ENCODE data around the gene FBN1. TPM values are rescaled to one million over a fixed set of nuclear protein-coding genes. Genes with fewer than 3 reads are reported as not detected.

The FBN1 gene
- total RNA-seq, 1 experiment from 2014 or later = 9.9 TPM

DNA sequence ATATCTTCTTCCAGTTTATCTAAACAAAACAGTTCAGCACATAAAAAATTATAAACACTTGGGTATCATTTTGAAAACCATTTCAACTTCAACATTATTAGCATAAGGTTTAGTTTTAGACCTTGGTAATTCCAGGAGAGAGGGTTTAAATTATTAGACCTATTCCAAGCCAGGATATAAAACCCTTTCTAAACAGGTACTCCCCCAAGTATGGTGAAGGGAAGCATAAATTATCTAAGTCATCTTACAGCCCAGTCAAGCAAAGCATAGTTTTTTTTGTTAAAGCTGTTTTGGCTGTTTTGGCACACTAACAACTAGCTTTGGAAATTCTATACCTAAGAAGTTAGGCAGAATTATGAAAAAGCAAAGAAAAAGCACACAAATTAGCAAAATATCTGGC, 87.3 kb downstream of the FBN1 start:
- no peak for DNase-seq (ENCODE audit: extremely low read depth, low read depth)

DNA sequence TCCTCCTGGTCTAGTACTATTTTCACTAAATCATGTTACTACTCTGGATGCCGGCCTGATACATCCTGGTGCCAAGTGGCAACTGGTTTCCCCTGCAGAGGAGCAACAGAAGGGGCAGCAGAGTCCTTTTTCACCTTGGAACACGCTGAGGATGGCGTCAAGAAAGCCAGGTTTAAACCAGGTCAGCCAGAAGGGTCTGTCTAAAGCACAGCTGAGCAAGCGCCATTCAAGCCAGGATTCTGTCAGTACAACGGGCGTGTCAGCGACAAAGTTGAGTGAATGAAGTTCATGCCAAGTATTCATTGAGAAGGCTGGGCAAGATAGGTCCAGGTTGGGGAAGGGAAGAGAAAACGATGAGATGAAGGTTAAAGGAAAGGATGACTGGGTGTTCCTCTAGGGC, 88.2 kb downstream of the FBN1 start:
- DNase-seq (ENCODE audit: extremely low read depth, low read depth) = no peak

DNA sequence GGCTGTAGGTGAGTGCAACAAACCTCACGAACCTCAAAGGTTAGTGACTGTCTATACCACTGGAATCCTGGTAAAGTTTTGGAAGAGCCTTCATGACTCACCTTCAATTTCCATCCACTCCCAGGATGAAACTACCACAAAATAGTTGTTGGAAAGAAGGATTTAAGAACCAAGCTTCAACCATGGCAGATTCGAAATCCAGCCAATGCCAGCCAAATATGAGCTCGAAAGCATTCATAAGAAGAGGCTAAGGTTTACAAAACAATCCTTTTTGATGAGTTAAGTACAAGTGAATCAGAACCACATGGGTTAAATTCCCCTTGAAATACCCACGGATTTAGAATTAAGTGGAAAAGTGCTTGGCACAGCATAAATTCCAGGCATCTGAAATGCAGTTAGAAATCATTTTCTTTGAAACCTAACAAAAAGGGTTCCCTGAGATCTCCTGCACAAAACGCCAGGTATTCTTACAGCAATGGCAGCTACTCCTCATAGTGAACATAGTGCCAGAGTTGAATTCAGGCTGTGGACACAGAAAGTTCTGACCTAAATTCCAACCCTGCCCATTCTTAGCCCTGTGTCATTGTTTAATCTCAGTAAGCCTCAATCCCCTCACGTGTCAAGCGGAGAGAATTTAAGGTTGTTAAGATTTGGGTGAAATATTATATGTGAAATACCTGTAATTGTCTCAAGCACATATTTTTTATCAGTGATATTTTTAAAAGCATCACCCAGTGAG, 89.2 kb downstream of the FBN1 start:
- no peak for DNase-seq (ENCODE audit: extremely low read depth, low read depth)

DNA sequence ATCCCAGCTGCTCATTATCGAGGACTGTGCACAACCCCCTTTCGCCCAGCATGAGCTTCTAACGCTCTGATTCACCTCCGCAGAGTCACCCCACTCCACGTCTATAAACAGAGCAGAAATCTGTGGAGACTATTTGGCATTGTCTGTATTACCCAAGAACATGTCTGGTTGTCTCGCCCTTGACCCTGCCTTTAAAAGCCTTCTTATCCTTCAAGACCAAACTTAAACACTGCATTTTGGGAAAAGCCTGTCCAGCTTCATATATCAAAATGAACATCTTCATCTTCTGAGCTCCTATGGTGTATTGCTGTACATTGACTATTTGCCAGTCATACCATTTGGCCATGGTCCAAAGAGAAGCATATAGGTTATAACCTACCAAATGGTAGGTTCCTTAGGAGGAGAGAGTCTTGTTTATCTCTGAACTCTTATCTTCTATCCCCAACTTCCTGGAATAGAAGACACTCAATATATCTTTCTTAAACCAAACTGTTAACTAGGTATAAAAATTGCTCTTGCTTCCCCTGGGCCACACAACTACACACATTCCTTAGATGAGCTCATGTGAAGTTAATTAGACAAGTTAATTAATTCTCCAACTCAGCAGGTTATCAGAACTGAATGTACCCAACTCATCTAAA, 90.1 kb downstream of the FBN1 start:
- no peak for DNase-seq (ENCODE audit: extremely low read depth, low read depth)

DNA sequence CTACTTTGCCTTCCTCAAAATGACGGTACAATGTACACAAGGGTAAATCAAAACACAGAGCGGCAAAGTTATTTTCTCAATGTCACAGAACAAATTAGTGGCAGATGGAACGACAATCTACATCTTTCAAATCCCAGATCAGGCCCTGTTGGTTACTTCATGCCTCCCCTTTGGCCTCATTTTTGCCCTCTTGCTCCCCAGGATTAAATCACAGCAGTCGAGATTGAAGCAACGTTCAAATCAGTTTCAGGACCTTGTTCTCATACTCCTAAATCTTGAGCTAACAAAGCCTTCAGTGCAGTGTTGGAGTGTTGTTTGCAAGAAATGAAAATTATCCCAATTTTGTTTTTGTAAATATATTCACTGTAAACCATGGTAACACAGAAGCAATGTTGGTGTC, 91.4 kb downstream of the FBN1 start:
- no peak for DNase-seq (ENCODE audit: extremely low read depth, low read depth)

DNA sequence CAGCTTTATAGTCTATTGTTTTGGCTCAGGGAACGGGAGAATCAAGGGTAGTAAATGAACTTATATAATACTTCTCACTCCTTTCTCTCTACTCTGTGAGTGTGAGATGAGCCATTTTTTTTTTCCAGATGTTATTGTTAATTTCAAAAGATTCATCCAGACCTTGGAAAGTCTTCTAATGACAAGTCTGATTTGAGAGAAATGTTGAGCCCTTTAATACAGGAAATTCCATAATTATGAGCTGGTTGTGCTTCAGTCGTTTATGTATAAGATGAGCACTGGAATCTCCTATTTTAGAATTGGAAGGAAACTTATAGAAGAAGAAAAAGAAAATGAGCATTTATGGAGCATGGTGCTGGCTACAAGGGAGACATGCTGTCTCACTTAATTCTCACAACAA, 92.0 kb downstream of the FBN1 start:
- no peak for DNase-seq (ENCODE audit: extremely low read depth, low read depth)

DNA sequence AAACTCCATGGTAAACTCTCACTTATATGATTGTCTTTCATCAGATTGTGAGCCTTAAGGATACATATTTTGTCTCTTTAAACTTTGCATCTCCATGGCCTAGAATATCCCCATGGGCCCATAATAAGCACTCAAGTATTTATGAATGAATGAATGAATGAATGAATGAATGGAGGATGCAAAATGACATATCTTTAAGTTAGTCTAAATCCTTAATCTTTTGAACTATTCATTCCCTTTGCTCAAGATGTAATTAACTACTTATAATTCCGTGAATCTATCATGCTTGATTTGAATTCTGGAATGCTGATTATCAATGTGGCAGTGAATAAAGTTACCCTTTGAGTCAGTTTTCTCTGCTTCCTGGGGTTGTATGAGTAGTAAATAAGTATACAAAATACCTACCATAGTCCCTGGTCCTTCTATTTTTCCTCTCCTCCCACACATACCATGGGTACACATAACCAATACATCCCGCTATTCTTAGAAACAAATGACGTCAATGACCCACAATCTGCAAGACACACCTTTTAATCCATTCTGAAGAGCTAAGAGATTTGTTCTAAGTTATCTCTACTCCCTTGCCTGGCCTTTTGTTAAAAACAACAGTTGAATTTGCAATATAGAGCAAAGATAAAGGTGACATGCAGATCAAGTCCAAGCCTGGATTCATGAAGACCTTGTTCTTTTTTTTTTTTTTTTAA, 94.5 kb downstream of the FBN1 start:
- DNase-seq (ENCODE audit: extremely low read depth, low read depth) = no peak

DNA sequence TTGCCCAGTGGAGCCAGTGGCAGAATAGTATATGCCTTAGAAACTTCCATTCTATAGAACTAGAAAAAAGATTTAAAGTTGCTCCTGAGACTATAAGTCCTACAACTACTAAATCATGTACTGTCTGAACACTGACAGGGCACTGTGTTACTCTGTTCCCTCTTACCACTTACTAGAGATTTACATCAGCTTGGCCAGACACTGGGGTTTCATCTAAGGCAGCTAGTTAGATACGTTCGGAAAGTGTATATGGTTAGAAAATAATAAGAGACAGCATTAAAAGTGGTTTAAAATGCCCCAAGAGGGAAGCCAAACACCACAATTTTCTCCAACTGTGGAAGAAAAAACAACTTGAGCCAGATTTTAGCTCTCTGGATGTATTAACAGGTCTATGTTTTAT, 97.1 kb downstream of the FBN1 start:
- no peak for DNase-seq (ENCODE audit: extremely low read depth, low read depth)

DNA sequence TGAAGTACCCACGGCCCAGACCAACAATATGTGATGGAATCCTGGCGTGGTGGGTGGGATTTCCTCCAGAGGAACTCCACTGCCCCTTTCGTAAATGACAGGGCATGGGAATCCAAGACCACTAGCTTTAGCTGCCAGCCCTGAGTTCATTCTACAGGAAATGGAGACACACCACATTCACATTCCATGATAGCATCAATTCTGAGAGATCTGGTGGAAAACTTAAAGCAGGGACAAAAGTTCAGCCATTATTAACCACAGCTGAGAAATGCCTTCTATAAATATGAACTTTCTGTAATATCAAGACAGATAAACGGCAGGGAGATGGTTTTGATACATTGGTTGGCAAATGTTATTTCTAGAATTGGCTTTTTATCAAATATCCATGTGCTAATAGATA, 98.2 kb downstream of the FBN1 start:
- DNase-seq (ENCODE audit: extremely low read depth, low read depth) = no peak

DNA sequence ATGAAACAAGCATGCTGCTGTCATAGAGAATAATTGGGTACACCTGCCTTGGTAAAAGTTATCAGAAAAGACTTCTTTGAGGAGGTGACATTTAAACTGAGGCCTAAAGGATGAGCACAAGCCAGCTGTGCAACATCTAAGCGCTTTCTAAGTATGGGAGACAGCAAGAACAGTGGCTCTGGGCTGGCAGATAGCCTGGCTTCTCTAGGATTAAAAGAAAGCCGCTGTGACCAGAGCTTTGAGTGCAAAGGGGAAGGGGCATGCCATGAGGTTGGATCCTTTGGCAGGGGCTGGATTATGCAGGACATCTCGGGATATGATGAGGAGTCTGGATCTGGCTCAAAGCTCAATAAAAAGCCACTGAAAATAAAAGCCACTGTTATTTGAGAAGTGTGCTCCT, 99.2 kb downstream of the FBN1 start:
- DNase-seq (ENCODE audit: extremely low read depth, low read depth) = no peak

DNA sequence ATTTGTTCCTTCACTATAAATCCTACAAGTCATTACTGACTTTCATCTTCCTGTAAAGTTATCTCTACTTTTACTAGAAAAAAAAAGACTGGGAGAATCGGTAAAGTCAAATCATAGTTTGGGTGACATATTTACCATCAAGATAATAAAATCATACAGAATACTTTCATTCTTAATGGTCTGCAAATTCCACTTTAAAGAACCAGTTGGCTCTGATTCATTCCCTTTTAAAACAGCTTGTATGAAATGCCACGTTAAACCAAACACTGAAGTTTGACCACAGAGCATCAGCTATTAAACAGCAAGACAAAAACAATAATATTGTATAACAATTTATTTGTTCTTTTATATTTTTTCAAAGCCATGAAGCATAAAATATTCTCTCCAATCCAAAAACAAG, 100.7 kb downstream of the FBN1 start:
- DNase-seq (ENCODE audit: extremely low read depth, low read depth) = no peak

DNA sequence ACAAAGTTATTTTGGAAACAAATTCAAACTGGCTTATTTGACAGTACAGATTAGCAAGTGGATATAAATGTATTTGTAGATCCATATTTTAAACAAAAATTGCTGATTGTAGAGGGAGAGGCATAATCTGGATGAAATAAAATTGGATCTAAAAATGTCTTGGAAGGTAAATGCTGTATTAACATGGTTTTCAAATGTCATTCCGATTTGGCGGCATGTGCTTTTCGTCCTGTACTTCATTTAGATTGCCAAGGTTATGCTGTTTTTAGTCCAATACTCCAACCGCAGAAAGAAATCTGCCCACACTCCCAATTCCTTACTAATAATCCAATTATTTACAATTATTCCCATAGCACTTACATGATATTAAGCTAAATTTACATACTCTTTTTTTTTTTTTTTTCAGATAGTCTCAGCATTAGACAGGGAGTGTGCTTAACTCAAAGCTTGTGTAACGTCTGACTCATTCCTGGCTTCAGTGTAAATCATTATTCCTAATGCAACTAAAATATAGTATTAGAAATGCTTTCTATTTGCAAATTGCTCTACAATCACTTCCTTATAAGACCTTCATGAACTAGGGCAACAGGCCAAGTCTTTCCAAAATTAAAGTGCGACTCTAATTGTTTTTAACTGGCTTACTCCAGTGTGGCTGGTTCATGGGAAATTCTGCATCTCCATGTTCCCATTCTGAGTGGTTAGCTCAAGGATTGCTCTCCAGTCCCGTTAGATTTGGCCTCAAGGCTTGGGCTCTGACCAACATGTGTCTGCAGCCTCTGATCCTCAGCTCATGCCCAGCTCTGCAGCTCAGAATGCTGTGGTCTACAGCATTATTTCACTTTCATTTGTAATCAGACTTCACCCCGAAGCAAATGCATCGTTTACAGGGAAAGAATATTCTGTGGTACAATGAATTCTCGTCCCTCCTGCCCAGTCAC, 103.9 kb downstream of the FBN1 start:
- DNase-seq (ENCODE audit: extremely low read depth, low read depth) = no peak

DNA sequence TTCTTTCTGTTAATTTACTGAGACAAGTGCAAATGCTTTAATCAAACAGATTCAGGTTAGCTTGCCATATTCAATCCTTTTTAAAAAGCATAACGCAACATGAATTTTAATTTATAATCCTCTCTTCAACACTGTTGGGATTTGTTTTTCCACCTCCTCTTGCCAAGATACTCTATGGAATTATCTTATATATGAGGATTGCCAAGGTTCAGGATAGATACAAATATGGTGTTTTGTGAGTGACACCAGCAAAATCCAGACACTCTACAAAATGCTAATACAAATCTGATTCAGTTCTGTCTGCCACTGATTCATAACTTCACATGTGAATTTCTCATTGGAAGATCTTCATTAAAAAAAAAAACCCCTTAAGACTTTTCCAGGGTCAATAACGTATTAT, 104.8 kb downstream of the FBN1 start:
- no peak for DNase-seq (ENCODE audit: extremely low read depth, low read depth)

DNA sequence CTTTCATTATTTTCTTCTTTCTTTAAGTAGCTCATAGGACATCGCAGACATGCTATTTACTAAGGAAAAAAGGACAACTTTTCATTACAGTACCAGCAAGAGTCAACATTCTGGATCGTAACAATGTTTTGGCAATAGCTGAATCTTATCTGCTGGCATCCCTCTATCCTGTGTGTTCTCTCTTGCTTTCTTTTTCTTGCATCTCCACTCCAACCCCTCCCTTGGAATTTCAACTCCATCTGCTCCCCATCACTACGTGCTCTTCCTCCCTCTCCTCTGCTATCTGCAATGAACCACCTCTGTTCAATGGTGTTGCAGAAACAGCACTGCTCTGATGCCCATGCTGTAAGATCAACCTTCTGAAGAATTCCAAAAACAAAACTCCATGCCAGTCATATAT, 106.6 kb downstream of the FBN1 start:
- DNase-seq (ENCODE audit: extremely low read depth, low read depth) = no peak

DNA sequence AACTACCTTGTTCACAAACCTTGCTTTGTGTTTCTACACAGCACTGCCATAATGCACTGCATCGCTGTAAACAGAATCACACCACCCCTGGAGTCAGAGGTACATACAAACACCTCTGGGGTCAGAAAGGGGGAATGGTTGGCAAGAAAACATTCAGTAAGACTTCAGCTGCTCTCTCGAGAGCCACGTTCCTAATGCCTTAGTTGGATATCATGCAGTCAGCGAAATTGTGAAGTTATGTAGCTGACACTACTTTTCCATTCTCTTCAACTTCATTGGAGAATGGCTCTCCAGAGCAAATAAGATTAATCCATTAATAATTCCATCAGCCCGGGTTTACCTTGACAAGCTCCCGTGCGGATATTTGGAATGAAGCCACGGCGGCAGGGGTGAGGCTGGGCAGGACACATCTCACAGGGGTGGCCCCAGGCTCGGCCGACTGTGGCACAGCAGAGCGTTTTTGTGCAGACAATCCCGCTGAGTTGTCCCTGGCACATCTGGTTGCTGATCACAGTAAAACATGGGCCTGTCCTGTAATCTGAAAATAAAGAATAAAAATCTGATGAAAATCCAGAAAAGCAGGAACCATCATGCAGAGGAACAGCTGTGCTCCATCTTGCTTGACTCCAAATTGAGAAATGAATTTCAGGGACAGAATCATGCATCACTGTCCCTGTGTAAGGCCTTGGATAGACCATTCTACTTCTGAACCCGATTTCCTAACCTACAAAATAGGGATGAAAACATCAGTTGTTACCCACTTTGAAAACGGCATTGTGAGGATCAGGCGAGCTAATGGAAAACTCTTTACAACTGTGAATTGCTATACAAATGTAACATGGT, 108.0 kb downstream of the FBN1 start:
- DNase-seq (ENCODE audit: extremely low read depth, low read depth) = no peak

DNA sequence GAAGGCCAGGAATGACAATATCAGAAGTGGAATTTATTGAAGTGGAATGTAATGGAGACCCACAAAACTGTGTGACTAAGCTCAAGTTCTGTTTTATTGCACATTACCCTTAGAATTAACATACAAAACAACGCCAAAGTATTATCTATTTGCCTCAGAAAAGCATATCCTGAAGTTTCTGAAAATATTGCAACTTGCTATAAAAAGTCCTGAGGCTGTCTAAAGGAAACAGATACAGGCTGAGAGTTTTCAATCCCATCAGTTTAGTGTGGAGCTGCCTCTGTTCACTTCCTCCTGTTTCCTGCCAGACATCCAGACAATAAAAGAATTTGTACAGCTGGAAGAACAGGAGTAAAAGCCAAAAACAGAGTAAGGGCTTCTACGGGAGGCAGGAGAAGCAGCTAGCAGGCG, 108.8 kb downstream of the FBN1 start:
- DNase-seq (ENCODE audit: extremely low read depth, low read depth) = no peak

DNA sequence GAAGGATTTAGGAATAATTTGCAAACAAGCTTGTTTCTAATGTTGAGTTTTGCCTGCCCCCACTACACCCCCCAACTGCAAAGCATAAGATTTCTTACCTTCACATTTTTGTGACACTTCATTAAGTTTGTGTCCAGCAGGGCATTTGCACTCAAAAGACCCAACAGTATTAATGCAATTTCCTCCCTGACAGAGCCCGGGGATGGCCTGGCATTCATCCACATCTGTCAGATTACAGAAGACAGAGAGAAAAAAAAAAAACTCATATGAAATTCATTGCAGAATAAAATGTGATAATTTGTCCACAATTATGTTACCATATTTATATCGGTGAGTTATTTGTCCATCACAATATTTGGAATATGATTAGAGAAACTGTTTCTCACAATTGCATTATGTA, 111.5 kb downstream of the FBN1 start:
- no peak for DNase-seq (ENCODE audit: extremely low read depth, low read depth)

DNA sequence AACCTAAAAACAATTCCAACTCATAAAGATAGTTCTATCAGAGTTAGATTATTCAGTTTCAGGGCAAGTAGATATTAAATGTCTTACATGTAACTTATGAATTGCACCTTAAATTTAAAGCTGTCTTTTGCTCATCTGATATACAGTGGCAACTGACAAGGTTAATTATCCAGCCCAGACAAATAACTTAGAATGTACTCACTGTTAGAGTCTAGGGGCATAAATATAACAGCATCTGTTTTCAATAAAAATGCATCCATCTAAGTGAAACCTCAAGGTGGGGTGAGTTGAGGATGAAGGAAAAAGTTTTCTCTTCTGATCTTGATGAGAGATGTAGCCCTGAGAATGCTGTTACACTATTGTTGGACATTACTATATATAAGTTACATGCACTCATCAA, 112.6 kb downstream of the FBN1 start:
- no peak for DNase-seq (ENCODE audit: extremely low read depth, low read depth)

DNA sequence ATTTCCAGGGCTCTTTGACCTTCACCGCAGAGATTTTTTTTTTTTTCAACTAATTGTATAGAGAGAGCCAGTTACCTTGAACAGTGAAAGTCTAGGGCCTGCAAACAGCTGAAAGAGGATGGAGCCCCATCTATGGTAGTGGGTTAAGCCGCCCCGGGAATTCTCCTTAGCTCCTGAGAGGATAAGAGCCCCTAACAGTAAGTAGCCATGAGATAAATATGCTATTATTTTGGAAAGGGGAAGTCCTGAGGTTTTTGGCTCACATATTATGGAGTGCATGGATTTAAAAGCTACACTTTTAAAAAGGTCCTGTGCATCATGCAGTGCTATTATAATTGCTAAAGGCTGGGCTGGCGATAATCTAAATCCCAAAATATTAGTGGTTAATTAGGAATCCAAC, 115.0 kb downstream of the FBN1 start:
- DNase-seq (ENCODE audit: extremely low read depth, low read depth) = no peak

DNA sequence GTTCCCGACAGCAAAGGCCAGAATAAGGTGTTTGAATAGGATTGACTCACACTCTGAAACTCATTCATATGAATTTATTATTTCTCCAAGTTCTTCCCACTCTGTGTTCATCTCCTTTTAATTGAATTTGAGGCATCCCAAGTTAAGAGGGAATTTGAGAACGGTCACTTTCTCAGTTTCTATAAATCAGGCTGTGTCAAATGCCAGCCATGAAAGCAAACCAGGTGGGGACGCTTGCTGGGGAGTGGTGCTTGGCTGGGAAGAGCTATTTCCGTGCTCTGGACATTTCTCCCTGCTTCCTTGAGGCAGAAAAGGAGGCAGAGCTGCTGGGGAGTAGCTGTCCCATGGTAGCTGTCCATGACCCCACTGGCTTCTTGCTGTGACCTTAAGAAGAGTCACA, 116.6 kb downstream of the FBN1 start:
- DNase-seq (ENCODE audit: extremely low read depth, low read depth) = no peak
